ENCODE measurements around the gene OR51B2. TPM values are rescaled to one million over a fixed set of nuclear protein-coding genes. Genes with fewer than 3 reads are reported as not detected.

Gene OR51B2
- total RNA-seq, 3 donors from 2014 or later: not detected

DNA sequence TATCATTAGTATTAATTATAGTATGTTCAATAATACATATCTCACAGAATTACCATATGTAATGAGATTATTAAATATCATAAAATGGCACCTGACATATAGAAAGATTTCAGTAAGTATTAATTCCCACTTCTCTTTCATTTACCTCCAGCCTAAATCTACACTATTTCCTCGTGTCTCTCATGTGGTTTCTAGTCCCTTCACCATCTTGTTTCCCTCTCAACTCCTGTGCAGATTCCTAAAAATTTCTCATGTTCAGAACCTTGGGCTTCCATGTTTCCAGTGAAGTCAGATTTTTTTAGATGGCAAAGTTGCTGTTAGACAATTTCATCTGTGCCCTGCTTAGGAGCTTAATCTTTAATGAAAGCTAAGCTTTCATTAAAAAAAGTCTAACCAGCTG, 40.2 kb downstream of the OR51B2 start:
- intact Hi-C loops (cut with DNase I, micrococcal nuclease): no loop called here
- H3K4me3 ChIP-seq: no peak overlapping the region
- DNase-seq: no peak
- ATAC-seq: no peak
- H3K4me1 ChIP-seq (ENCODE audit: low read depth): no peaks in the 10 kb centered on the region
- H3K9me3 ChIP-seq: no peaks in the 10 kb centered on the region
- H3K36me3 ChIP-seq (ENCODE audit: low read depth): no peaks in the 10 kb centered on the region
- no peak for TF ChIP-seq CTCF (IDR thresholded peaks at IDR 0.05)

GRCh38 chr11:5283086-5283485, 41.0 kb downstream of the OR51B2 start:
- no peak for ATAC-seq
- no peak for TF ChIP-seq CTCF (IDR thresholded peaks at IDR 0.05)
- intact Hi-C loops (cut with DNase I, micrococcal nuclease): no loop called here

DNA sequence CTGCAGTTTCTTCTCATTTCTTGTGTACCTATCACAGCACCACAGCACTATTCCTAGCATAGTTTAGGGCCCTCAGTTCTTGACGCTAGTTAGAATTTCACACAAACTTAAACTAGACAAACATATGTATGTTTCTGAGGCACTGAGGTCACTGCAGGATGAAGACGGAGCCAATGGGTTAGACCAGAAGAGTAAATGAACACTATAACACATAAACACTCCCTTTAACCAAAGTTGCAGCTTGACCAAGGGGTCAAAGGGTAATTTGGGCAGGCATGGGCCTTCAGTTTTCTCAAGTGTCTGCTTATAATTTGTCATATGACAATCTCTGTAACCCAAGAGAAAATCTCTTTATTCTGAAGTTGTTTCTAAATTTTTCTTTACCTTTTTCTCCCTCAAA, 41.5 kb downstream of the OR51B2 start:
- DNase-seq: no peak
- no peaks in the 10 kb centered on the region for H3K9me3 ChIP-seq
- TF ChIP-seq CTCF (IDR thresholded peaks at IDR 0.05): no peak
- ATAC-seq: no peak
- H3K4me3 ChIP-seq: no peak overlapping the region
- H3K36me3 ChIP-seq (ENCODE audit: low read depth): no peaks in the 10 kb centered on the region
- no peaks in the 10 kb centered on the region for H3K4me1 ChIP-seq (ENCODE audit: low read depth)
- intact Hi-C loops (cut with DNase I, micrococcal nuclease): no loop called here

More at GRCh38 chr11:5283086-5283485, 41.0 kb downstream of the OR51B2 start:
- Histone ChIP-seq H3K9me3 (no peaks in the 10 kb centered on the region), H3K36me3 (ENCODE audit: low read depth) (no peaks in the 10 kb centered on the region), H3K4me3 (no peak overlapping the region), H3K4me1 (ENCODE audit: low read depth) (no peaks in the 10 kb centered on the region)
- no peak for DNase-seq

DNA sequence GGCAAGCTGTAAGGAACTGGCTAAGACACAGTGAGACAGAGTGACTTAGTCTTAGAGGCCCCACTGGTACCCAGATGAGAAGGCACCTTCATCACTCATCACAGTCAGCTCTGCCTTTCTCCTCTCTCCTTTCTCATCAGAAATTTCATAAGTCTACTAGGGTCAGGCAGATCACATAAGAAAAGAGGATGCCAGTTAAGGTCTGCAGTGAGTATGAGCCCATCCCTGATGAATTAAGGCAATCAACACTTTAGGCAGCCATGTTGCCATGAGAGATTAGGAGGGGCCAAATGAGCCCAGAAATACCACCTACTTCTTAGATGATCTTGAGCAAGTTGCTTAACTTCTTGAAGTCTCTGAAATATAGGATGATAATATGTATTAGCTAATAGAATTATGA, 42.5 kb downstream of the OR51B2 start:
- Histone ChIP-seq H3K36me3 (ENCODE audit: low read depth) (no peaks in the 10 kb centered on the region), H3K4me1 (ENCODE audit: low read depth) (no peaks in the 10 kb centered on the region), H3K9me3 (no peaks in the 10 kb centered on the region), H3K4me3 (no peak overlapping the region)
- DNase-seq: no peak
- ATAC-seq: no peak
- no peak for TF ChIP-seq CTCF (IDR thresholded peaks at IDR 0.05)
- intact Hi-C loops (cut with DNase I, micrococcal nuclease): no loop called here

DNA sequence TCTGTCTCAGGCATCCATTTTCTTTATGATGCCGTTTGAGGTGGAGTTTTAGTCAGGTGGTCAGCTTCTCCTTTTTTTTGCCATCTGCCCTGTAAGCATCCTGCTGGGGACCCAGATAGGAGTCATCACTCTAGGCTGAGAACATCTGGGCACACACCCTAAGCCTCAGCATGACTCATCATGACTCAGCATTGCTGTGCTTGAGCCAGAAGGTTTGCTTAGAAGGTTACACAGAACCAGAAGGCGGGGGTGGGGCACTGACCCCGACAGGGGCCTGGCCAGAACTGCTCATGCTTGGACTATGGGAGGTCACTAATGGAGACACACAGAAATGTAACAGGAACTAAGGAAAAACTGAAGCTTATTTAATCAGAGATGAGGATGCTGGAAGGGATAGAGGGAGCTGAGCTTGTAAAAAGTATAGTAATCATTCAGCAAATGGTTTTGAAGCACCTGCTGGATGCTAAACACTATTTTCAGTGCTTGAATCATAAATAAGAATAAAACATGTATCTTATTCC, 43.5 kb downstream of the OR51B2 start:
- H3K4me1 ChIP-seq (ENCODE audit: low read depth): no peaks in the 10 kb centered on the region
- DNase-seq (peak in 1 of 3 donors; percentile 13), ATAC-seq (peak; percentile 40)
- H3K36me3 ChIP-seq (ENCODE audit: low read depth): no peaks in the 10 kb centered on the region
- no peaks in the 10 kb centered on the region for H3K9me3 ChIP-seq
- no peak for TF ChIP-seq CTCF (IDR thresholded peaks at IDR 0.05)
- H3K4me3 ChIP-seq: no peak overlapping the region
- intact Hi-C loops (cut with DNase I, micrococcal nuclease): no loop called here
